H9 (cell line): ENCODE results near the gene CHPT1. TPM values are rescaled to one million over a fixed set of nuclear protein-coding genes. Genes with fewer than 3 reads are reported as not detected.

ENCODE experiments used
- DNase-seq: peaks from one replicate; pipeline ENCODE4 v3.0.0-alpha.2; 2017
- H2AFZ ChIP-seq: one replicate; pipeline ENCODE4 v1.6.1; 2013; ENCODE audit warnings: mild to moderate bottlenecking, low read length, control low read depth, moderate library complexity
- H2AK5ac ChIP-seq: 2 replicates; pipeline ENCODE4 v1.6.1; 2013; ENCODE audit warnings: low read length, control low read depth, mixed read lengths; ENCODE audit not compliant: insufficient read length
- H2BK120ac ChIP-seq: one replicate; pipeline ENCODE4 v1.6.1; 2013; ENCODE audit warnings: low read depth, mild to moderate bottlenecking, low read length, control low read depth, inconsistent platforms; ENCODE audit not compliant: poor library complexity, severe bottlenecking
- H2BK12ac ChIP-seq: 2 replicates; pipeline ENCODE4 v1.6.1; 2013; ENCODE audit warnings: low read length, control low read depth, mixed read lengths, low read depth; ENCODE audit not compliant: insufficient read length
- H2BK15ac ChIP-seq: 2 replicates; pipeline ENCODE4 v1.6.1; 2013; ENCODE audit warnings: low read depth, low read length, control low read depth
- H2BK20ac ChIP-seq: one replicate; pipeline ENCODE4 v1.6.1; 2013; ENCODE audit warnings: low read depth, mild to moderate bottlenecking, low read length, control low read depth, inconsistent platforms; ENCODE audit not compliant: poor library complexity, severe bottlenecking
- H2BK5ac ChIP-seq: 2 replicates; pipeline ENCODE4 v1.6.1; 2013; ENCODE audit warnings: low read length, control low read depth, mixed read lengths; ENCODE audit not compliant: insufficient read length
- H3K14ac ChIP-seq: 2 replicates; pipeline ENCODE4 v1.6.1; 2013; ENCODE audit warnings: low read length, control low read depth; ENCODE audit not compliant: insufficient read depth
- H3K18ac ChIP-seq: 2 replicates; pipeline ENCODE4 v1.6.1; 2013; ENCODE audit warnings: low read depth, mild to moderate bottlenecking, mixed read lengths, low read length, control low read depth; ENCODE audit not compliant: insufficient read length
- H3K23ac ChIP-seq: 2 replicates; pipeline ENCODE4 v1.6.1; 2013; ENCODE audit warnings: low read length, control low read depth, mixed read lengths, low read depth; ENCODE audit not compliant: insufficient read length
- H3K23me2 ChIP-seq: 2 replicates; pipeline ENCODE4 v1.6.1; 2013; ENCODE audit warnings: low read depth, mild to moderate bottlenecking, mixed read lengths, low read length, control low read depth; ENCODE audit not compliant: insufficient read length, poor library complexity, severe bottlenecking
- H3K27ac ChIP-seq: 2 replicates; pipeline ENCODE4 v1.5.1; 2013; ENCODE audit warnings: low read length, control low read depth, mixed read lengths, low read depth; ENCODE audit not compliant: insufficient read length
- H3K27me3 ChIP-seq: 2 replicates; pipeline ENCODE4 v1.6.1; 2013; ENCODE audit warnings: low read length, control low read depth, inconsistent platforms; ENCODE audit not compliant: insufficient read depth
- H3K4ac ChIP-seq: 2 replicates; pipeline ENCODE4 v1.6.1; 2013; ENCODE audit warnings: low read depth, mild to moderate bottlenecking, control low read depth, inconsistent platforms, low read length, moderate library complexity
- H3K4me1 ChIP-seq: 2 replicates; pipeline ENCODE4 v1.6.1; 2013; ENCODE audit warnings: low read length, control low read depth, inconsistent platforms; ENCODE audit not compliant: insufficient read depth
- H3K4me2 ChIP-seq: 2 replicates; pipeline ENCODE4 v1.6.1; 2013; ENCODE audit warnings: low read length, control low read depth, mixed read lengths; ENCODE audit not compliant: insufficient read length, insufficient read depth
- H3K56ac ChIP-seq: 2 replicates; pipeline ENCODE4 v1.6.1; 2013; ENCODE audit warnings: low read depth, mild to moderate bottlenecking, mixed read lengths, low read length, control low read depth; ENCODE audit not compliant: insufficient read length
- H3K79me1 ChIP-seq: 2 replicates; pipeline ENCODE4 v1.6.1; 2013; ENCODE audit warnings: low read depth, mild to moderate bottlenecking, moderate library complexity, low read length, control low read depth, inconsistent platforms; ENCODE audit not compliant: insufficient read depth, poor library complexity, severe bottlenecking
- H3K79me2 ChIP-seq: 2 replicates; pipeline ENCODE4 v1.6.1; 2013; ENCODE audit warnings: low read length, control low read depth, inconsistent platforms; ENCODE audit not compliant: insufficient read depth
- H3K9ac ChIP-seq: 2 replicates; pipeline ENCODE4 v1.6.1; 2013; ENCODE audit warnings: low read length, control low read depth, mixed read lengths; ENCODE audit not compliant: insufficient read length; ENCODE audit errors: extremely low read depth
- H3K9me3 ChIP-seq: one replicate; pipeline ENCODE4 v1.6.1; 2013; ENCODE audit warnings: low read depth, low read length, inconsistent platforms; ENCODE audit not compliant: control insufficient read depth
- H3T11ph ChIP-seq: one replicate; pipeline ENCODE4 v1.6.1; 2013; ENCODE audit warnings: mild to moderate bottlenecking, low read length, control low read depth, inconsistent platforms
- H4K20me1 ChIP-seq: one replicate; pipeline ENCODE4 v1.6.1; 2013; ENCODE audit not compliant: control insufficient read depth, insufficient read length, insufficient read depth
- H4K5ac ChIP-seq: 2 replicates; pipeline ENCODE4 v1.6.1; 2013; ENCODE audit warnings: low read depth, mild to moderate bottlenecking, mixed read lengths, low read length, control low read depth; ENCODE audit not compliant: insufficient read length
- H4K8ac ChIP-seq: replicated peaks from 2 replicates; pipeline ENCODE4 v1.6.1; 2013; ENCODE audit warnings: low read length, control low read depth, mixed read lengths, low read depth; ENCODE audit not compliant: insufficient read length
- H4K91ac ChIP-seq: 2 replicates; pipeline ENCODE4 v1.6.1; 2013; ENCODE audit warnings: low read depth, mild to moderate bottlenecking, moderate library complexity, mixed read lengths, low read length, control low read depth; ENCODE audit not compliant: insufficient read length
- H3K27ac Mint-ChIP-seq, 3 experiments: 2 replicates in 2 of 3; 3 replicates in 1 of 3; pipeline ENCODE4 v1.8.0; 2020 to 2021; ENCODE audit warnings: mixed read lengths in 3 of 3, mild to moderate bottlenecking in 1 of 3, moderate library complexity in 1 of 3
- H3K27me3 Mint-ChIP-seq: 2 replicates; pipeline ENCODE4 v1.8.0; 2021; ENCODE audit warnings: low read depth, mild to moderate bottlenecking, moderate library complexity, mixed read lengths
- H3K36me3 Mint-ChIP-seq, 3 experiments: 2 replicates in 2 of 3; 3 replicates in 1 of 3; pipeline ENCODE4 v1.8.0; 2020 to 2021; ENCODE audit warnings: low read depth in 3 of 3, mixed read lengths in 3 of 3; ENCODE audit not compliant: insufficient read depth in 1 of 3
- H3K4me1 Mint-ChIP-seq, 2 experiments: 2 replicates each; pipeline ENCODE4 v1.8.0; 2020; ENCODE audit warnings: mixed read lengths in 2 of 2
- H3K4me3 Mint-ChIP-seq, 2 experiments: 2 replicates in 1 of 2; 3 replicates in 1 of 2; pipeline ENCODE4 v1.8.0; 2020 to 2021; ENCODE audit warnings: mild to moderate bottlenecking in 2 of 2, mixed read lengths in 2 of 2, moderate library complexity in 1 of 2
- H3K9me3 Mint-ChIP-seq, 2 experiments: 2 replicates in 1 of 2; 3 replicates in 1 of 2; pipeline ENCODE4 v1.8.0; 2020; ENCODE audit warnings: mild to moderate bottlenecking in 2 of 2, mixed read lengths in 2 of 2, moderate library complexity in 1 of 2
- CTCF ChIP-seq: fragments of 200-600 bp; sonication (generic); conservative IDR thresholded peaks from 3 replicates; pipeline ENCODE4 v1.8.0; 2021; ENCODE audit warnings: antibody characterized with exemption, mild to moderate bottlenecking
- WGBS: extraction: QIAGEN DNeasy Blood & Tissue Kit; methylation state at CpG from one replicate; pipeline ENCODE4 v1.1.7; 2013; ENCODE audit warnings: missing lambda C conversion rate, low lambda C conversion rate, mixed read lengths; ENCODE audit not compliant: insufficient read length; ENCODE audit errors: extremely low coverage; 5-methylcytosine and 5-hydroxymethylcytosine counted together
- total RNA-seq: library from RNA; stranded (reverse); gene quantifications from 2 replicates; pipeline ENCODE4 v1.2.1, GENCODE V29; 2021

CHPT1 gene
- total RNA-seq, 1 experiment from 2014 or later: 17.1 TPM

GRCh38 chr12:101769865-101770264 lies 72.4 kb downstream of the CHPT1 start:
- H3K23ac ChIP-seq: no peak overlapping the region
- no peak overlapping the region for H3K27ac ChIP-seq
- no peak overlapping the region for H2BK15ac ChIP-seq
- H4K91ac ChIP-seq: no peak overlapping the region
- no peak overlapping the region for H3K4ac ChIP-seq
- no peak overlapping the region for H4K5ac ChIP-seq
- DNase-seq: no peak
- H2AK5ac ChIP-seq: no peak overlapping the region
- H3K4me1 ChIP-seq: no peaks in the 10 kb centered on the region
- H3K36me3 Mint-ChIP-seq: peaks cover 9 to 56% (median 45%) of the 10 kb centered on the region in 3 experiments; a peak in 6 of 7 replicates
- H3T11ph ChIP-seq: no peak overlapping the region
- H2BK5ac ChIP-seq: no peak overlapping the region
- H3K27me3 Mint-ChIP-seq: no peaks in the 10 kb centered on the region
- H3K4me2 ChIP-seq: no peak overlapping the region
- no peak overlapping the region for H3K4me3 Mint-ChIP-seq
- no peak overlapping the region for H2BK12ac ChIP-seq
- no peak for TF ChIP-seq CTCF
- peak overlapping the region in 1 of 3 experiments; percentile 77; a peak in 2 of 7 replicates for H3K27ac Mint-ChIP-seq
- no peak overlapping the region for H3K14ac ChIP-seq
- H3K9me3 Mint-ChIP-seq: no peaks in the 10 kb centered on the region
- no peaks in the 10 kb centered on the region for H3K79me2 ChIP-seq
- no peak overlapping the region for H2AFZ ChIP-seq
- H3K18ac ChIP-seq: no peak overlapping the region
- no peaks in the 10 kb centered on the region for H3K79me1 ChIP-seq
- WGBS: no CpG with 5 or more reads among the region's 5 CpGs
- no peaks in the 10 kb centered on the region for H3K4me1 Mint-ChIP-seq
- H2BK120ac ChIP-seq: no peak overlapping the region
- H3K9ac ChIP-seq: no peak overlapping the region
- H3K27me3 ChIP-seq: no peaks in the 10 kb centered on the region
- no peaks in the 10 kb centered on the region for H4K20me1 ChIP-seq
- H2BK20ac ChIP-seq: no peak overlapping the region
- no peak overlapping the region for H3K56ac ChIP-seq
- no peaks in the 10 kb centered on the region for H3K23me2 ChIP-seq
- no peak overlapping the region for H4K8ac ChIP-seq
- no peaks in the 10 kb centered on the region for H3K9me3 ChIP-seq
